Right lung (tissue), 10 donors: ENCODE measurements around the gene PJA1. TPM values are rescaled to one million over a fixed set of nuclear protein-coding genes. Genes with fewer than 3 reads are reported as not detected.

ENCODE experiments used
- DNase-seq, 2 donors: peaks; one replicate each; pipeline ENCODE4 v3.0.0-alpha.2; 2013
- long read RNA-seq, 8 donors: transcript quantifications; one replicate each; lab custom pipeline, GENCODE V29; 2026
- polyA plus RNA-seq, 5 donors: library from polyadenylated mRNA; unstranded; fragments of 120-200 nt; gene quantifications; one replicate each; pipeline versions ENCODE4 v1.2.1 to v1.2.3, GENCODE V29; 2013; ENCODE audit warnings: inconsistent platforms in 1 of 5, low replicate concordance in 1 of 5; ENCODE audit not compliant: insufficient read length in 5 of 5, insufficient read depth in 1 of 5

The PJA1 gene
- polyA plus RNA-seq: 100 to 1,000 TPM in 1 of 5 donors, 10 to 100 TPM in 4; 83.9 to 103 (median 91.9) TPM
- long read RNA-seq, donor 1, transcript PJA1-202 (2 exons, 2,672 nt): minor isoform, 17 of 88 reads
- long read RNA-seq, donor 1, transcript PJA1-206 (2 exons, 887 nt): minor isoform, 6 of 88 reads
- long read RNA-seq, donor 1, transcript PJA1-201 (2 exons, 2,755 nt): minor isoform, 7 of 88 reads
- long read RNA-seq, donor 1, transcript PJA1-203 (1 exons, 2,692 nt): major isoform, 58 of 88 reads
- long read RNA-seq, donor 1, partial matches to known transcripts: 0 of 88 reads
- long read RNA-seq, donor 1, other reads (novel, unspliced or antisense): 0 of 88 reads
- long read RNA-seq, donor 2, transcript PJA1-206 (2 exons, 887 nt): minor isoform, 6 of 43 reads
- long read RNA-seq, donor 2, transcript PJA1-203 (1 exons, 2,692 nt): major isoform, 23 of 43 reads
- long read RNA-seq, donor 2, transcript PJA1-202 (2 exons, 2,672 nt): minor isoform, 14 of 43 reads
- long read RNA-seq, donor 2, partial matches to known transcripts: 0 of 43 reads
- long read RNA-seq, donor 2, other reads (novel, unspliced or antisense): 0 of 43 reads
- long read RNA-seq, donor 3, transcript PJA1-202 (2 exons, 2,672 nt): minor isoform, 22 of 77 reads
- long read RNA-seq, donor 3, transcript PJA1-206 (2 exons, 887 nt): minor isoform, 5 of 77 reads
- long read RNA-seq, donor 3, transcript PJA1-203 (1 exons, 2,692 nt): major isoform, 48 of 77 reads
- long read RNA-seq, donor 3, partial matches to known transcripts: 0 of 77 reads
- long read RNA-seq, donor 3, other reads (novel, unspliced or antisense): 0 of 77 reads
- long read RNA-seq, donor 4, transcript PJA1-203 (1 exons, 2,692 nt): major isoform, 27 of 46 reads
- long read RNA-seq, donor 4, transcript PJA1-202 (2 exons, 2,672 nt): minor isoform, 14 of 46 reads
- long read RNA-seq, donor 4, partial matches to known transcripts: 0 of 46 reads
- long read RNA-seq, donor 4, other reads (novel, unspliced or antisense): 0 of 46 reads
- long read RNA-seq, donor 5, transcript PJA1-203 (1 exons, 2,692 nt): major isoform, 50 of 83 reads
- long read RNA-seq, donor 5, transcript PJA1-202 (2 exons, 2,672 nt): minor isoform, 26 of 83 reads
- long read RNA-seq, donor 5, partial matches to known transcripts: 0 of 83 reads
- long read RNA-seq, donor 5, other reads (novel, unspliced or antisense): 0 of 83 reads
- long read RNA-seq, donor 6, transcript PJA1-203 (1 exons, 2,692 nt): major isoform, 46 of 81 reads
- long read RNA-seq, donor 6, transcript PJA1-202 (2 exons, 2,672 nt): minor isoform, 28 of 81 reads
- long read RNA-seq, donor 6, transcript PJA1-206 (2 exons, 887 nt): minor isoform, 5 of 81 reads
- long read RNA-seq, donor 6, partial matches to known transcripts: 0 of 81 reads
- long read RNA-seq, donor 6, other reads (novel, unspliced or antisense): 0 of 81 reads
- long read RNA-seq, donor 7, transcript PJA1-201 (2 exons, 2,755 nt): minor isoform, 5 of 57 reads
- long read RNA-seq, donor 7, transcript PJA1-202 (2 exons, 2,672 nt): minor isoform, 24 of 57 reads
- long read RNA-seq, donor 7, transcript PJA1-203 (1 exons, 2,692 nt): major isoform, 25 of 57 reads
- long read RNA-seq, donor 7, partial matches to known transcripts: 0 of 57 reads
- long read RNA-seq, donor 7, other reads (novel, unspliced or antisense): 0 of 57 reads
- long read RNA-seq, donor 8, transcript PJA1-203 (1 exons, 2,692 nt): major isoform, 14 of 26 reads
- long read RNA-seq, donor 8, transcript PJA1-202 (2 exons, 2,672 nt): minor isoform, 11 of 26 reads
- long read RNA-seq, donor 8, partial matches to known transcripts: 0 of 26 reads
- long read RNA-seq, donor 8, other reads (novel, unspliced or antisense): 0 of 26 reads

- peak; percentile 56 to 65 for DNase-seq
These were observed at the start of gene PJA1 for GRCh38 chrX:69165087-69165651. PJA1 (minus strand) TSS chrX:69165453; CDS start chrX:69163073, 2,380 bp downstream.

GRCh38 chrX:69214463-69214862 lies 49.2 kb upstream of the PJA1 start:
- DNase-seq: no peak

DNA sequence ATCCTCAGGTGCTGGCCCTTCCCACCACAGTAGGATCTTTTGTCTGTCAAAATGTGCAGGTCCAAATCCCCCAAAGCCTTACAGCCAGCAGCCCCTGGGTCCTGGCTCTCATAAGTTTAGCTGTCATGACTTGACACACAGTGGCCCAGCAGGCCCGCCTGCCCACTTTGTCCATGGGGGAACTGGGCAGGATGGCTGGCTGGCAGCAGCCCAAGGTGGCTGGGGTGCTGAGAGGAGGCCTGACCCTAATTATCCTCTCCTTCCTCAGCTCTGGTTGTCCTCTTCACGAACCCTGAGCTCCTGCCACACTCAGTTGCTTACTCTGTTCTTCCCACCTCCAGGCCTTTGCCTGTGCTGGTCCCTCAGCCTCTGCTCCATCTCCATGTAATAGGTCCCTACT lies 46.4 kb upstream of the PJA1 start:
- no peak for DNase-seq

GRCh38 chrX:69210581-69210980 lies 45.3 kb upstream of the PJA1 start:
- no peak for DNase-seq

- DNase-seq: peak in 1 of 2 donors; percentile 34
These were observed 42.0 kb upstream of the PJA1 start for GRCh38 chrX:69207216-69207615.

GRCh38 chrX:69203638-69204037 lies 38.4 kb upstream of the PJA1 start:
- DNase-seq: no peak

DNA sequence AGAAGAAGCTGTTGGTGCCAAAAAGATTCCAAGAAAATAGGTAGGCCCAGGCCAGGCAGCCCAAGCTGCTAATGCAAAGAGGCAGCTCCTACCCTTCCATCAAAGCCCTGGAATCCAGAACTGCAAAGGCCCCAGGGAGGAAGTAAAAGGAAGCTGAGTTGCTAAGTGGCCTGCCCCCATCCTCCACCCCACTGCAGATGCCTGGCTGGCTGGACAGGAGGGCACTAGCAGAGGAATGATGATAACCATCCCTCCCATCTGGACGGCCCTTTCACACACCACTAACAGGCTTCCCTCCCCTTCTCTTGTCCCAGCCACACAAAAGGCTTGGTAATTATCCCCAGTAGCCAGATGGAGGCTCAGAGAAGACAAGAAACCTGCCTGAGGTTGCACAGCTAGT lies 32.4 kb upstream of the PJA1 start:
- no peak for DNase-seq

GRCh38 chrX:69196666-69197065 lies 31.4 kb upstream of the PJA1 start:
- no peak for DNase-seq

GRCh38 chrX:69195810-69196209 lies 30.6 kb upstream of the PJA1 start:
- DNase-seq: no peak

GRCh38 chrX:69195192-69195591 lies 29.9 kb upstream of the PJA1 start:
- no peak for DNase-seq

GRCh38 chrX:69192603-69193002 lies 27.4 kb upstream of the PJA1 start:
- no peak for DNase-seq

DNA sequence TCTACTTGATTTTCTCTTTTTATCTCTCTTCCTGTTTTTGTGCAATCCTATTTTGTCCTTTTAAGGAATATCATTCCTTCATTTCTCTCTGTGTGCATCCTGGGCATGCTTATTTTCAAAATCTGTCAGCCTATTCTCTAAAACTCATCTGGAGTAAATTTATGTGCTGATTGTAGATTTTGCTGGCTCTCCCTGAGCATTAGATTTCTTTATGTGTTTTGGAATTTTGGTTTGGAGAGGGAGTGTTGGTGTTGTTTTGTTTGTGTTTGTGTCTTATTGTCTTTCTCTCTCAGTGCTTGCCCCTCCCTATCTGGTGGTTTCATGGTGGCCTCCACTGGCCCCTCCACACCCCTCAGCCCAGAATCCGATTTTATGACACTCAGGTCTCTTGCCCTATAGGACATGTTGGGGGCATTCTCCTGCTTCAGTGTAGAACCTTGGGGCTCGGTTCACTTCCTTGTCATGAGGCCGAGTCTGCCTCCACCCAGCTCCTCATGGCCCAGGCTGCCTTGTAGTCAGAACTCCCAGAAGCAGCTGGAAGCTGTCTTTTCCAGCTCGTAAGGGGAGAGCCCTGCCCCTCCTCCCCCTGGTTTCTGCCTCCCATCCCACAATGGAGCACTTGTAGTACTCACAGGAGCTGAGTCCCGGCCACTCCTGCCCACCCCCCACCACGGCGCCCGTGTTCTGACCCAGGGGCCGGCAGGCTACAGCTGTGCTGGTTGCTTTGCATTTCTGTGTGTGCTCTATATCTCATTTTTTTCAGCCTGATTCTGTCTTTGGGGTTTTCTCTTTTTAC lies 24.5 kb upstream of the PJA1 start:
- peak; percentile 82 to 88 for DNase-seq

- no peak for DNase-seq
These were observed 21.4 kb upstream of the PJA1 start for GRCh38 chrX:69186651-69187050.

DNA sequence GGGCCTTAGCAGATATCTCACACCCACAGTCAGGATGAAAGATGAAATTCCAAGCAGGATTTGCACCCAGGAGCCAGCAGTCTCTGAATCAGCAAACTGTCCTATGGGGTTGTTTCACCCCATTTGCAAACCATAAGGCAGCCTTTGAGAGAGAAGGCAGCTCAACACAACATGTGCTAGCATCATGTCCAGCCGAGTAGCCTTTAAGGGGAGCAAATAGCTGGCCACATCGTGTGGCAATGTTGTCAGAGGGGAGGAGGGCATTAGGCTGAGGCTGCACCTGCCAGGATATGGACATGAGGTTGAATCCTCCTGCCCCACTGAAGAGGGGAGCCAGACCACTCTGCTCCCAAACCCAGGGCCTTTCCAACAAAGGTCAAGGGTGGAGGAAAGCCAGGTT lies 20.6 kb upstream of the PJA1 start:
- DNase-seq: no peak

GRCh38 chrX:69185141-69185540 lies 19.9 kb upstream of the PJA1 start:
- no peak for DNase-seq

GRCh38 chrX:69182818-69183380 lies 17.6 kb upstream of the PJA1 start:
- DNase-seq: no peak

GRCh38 chrX:69179380-69179911 lies 14.2 kb upstream of the PJA1 start:
- peak in 1 of 2 donors; percentile 53 for DNase-seq

GRCh38 chrX:69178592-69178991 lies 13.3 kb upstream of the PJA1 start:
- DNase-seq: no peak
